ENCODE results near the gene CELSR1.

The CELSR1 gene

GRCh38 chr22:46357711-46358520 lies 179.5 kb downstream of the CELSR1 start:
- DNase-seq, result no peak

GRCh38 chr22:46356496-46357480 lies 180.6 kb downstream of the CELSR1 start:
- no peak for DNase-seq

DNA sequence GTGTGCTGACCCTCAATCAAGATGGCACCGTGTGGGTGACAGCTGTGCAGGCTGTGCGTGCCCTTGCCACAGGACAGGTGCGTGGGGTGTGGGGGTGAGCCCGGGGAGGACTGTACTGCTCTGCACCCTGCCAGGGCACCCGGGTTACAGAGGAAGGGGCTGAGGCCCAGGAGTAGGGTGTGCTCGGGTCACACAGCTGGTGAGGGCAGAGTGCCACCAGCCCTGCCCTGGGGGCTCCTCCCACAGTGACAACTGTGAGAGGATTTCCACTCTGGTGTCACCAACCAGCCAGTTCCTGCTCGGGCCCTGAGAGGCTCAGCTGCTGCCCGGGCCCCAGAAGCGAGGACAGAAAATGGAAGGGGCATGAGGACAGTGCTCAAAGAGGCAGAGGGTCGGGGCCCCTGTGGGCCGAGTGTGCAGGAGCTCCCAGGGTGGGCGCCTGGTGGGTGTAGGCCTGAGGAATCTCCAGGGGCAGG lies 181.4 kb downstream of the CELSR1 start:
- DNase-seq, result no peak

DNA sequence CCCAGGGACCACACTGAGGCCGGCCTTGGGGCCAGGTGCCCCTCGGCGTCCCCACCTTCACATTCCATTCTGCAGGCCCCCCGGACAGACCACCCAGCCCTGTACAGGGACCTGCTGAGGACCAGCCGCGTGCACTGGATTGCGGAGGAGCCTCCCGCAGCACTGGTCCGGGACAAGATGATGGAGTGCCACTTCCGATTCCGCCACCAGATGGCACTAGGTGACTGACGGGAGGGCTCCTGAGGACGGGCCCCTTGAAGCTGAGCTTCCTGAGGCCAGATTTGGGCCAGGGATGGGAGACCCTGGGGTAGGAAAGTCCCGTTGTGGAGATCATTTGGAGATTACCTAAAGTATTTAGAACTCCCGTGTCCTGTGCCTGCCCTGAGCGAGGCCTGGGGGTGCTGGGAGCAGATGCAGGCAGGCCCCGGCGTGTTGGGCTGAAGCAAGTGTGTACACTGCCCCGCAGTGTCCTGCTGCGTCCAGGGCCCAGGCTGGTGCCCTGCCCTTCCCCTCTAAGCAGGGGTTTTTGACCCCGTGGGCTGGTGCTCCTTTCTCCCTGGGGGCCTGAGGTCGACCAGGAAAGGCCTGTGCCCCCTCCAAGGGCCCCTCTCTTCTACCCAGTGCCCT lies 181.9 kb downstream of the CELSR1 start:
- no peak for DNase-seq

DNA sequence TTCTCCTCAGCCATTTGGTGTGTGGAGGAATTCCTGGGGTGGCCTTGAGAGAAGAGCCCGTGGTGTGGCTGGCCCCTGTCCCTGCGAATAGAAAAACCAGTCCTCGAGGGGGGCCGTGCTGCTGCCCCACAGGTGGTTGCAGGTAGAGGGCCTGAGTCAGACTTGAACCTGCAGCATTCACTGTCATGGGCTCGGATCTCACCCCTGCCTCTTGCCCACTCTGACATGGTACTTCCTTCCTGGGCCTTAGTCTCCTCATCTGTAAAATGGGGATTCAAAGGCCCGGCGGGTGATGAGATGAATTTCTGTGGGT lies 182.5 kb downstream of the CELSR1 start:
- DNase-seq, result no peak

- no peak for DNase-seq
Observed at GRCh38 chr22:46354176-46354992, 183.0 kb downstream of the CELSR1 start.

DNA sequence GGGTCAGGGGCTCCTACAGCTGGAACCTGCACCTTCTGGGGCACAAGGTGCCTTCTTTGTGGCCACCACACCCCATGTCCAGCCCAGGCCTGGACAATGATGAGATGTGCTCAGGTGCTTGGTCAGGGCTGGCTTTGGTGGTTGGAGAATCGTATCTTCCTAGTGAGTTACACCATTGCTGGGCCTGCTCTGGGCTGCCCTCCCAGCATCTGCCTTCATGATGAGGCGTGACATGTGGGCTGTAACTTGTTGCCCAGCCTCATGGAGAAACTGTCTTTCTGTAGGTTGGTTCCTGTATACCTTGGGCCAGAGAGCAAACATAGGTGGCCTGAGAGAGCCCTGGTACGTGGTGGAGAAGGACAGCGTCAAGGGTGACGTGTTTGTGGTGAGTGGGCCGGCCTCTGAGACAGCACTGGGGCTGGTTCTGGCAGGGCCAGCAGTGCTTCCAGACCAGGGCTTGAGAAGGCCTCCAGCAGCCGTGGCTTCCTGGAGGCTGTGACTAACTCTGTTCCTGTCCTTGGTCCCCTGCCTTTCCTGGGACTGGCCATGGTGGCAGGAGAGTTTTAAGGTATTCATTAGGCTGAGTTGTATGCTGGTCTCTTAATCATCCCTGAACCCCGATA lies 183.8 kb downstream of the CELSR1 start:
- no peak for DNase-seq

DNA sequence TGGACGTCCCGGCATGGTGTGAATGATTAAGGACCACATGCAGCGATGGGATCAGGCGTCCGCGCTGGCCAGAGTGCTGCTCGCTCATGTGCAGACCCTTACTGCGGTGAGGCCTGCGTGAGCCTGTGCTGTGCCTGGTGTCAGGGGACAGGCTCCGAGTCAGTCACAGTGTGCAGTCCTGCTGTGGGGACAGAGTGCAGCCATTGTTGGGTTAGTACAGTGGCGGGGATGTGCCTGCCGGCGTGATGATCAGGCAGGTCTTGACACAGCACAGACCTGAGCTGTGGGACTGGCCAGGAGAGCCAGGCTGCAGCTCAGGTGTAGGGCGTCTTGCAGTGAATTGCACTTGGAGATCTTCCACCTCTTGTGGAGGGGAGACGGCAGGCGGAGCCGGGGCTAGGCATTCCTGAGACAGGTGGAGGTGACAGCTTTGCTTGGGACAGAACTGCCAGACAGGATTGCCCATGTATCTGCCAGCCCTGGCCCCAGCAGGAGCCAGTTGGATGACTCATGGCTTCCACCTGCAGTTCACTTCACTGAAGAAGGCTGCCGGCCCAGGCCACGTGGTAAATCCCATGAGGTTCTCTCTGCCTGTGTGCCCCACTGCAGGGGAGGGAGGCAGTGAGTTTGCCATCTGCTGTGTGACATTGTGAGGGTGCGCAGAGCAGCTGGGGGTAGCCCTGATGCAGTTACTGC lies 184.6 kb downstream of the CELSR1 start:
- no peak for DNase-seq

DNA sequence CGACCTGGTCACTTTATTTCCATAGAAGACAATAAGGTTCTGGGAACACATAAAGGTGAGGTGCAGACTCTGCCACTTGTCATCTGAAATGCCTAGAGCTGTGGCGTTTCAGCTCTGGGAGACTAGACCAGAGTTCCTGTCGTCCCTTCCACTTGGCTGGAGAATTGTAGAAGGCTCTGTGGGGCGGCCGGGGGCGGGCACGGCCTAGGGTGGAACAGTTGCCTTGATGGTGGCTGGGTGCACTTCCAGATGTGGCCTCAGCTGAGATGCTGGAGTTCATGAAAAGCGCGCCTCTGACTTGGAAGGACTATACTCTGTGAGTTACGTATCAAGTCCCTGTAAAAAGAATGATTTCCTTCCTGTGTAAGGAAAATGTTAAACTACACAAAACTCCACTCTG lies 185.1 kb downstream of the CELSR1 start:
- no peak for DNase-seq

DNA sequence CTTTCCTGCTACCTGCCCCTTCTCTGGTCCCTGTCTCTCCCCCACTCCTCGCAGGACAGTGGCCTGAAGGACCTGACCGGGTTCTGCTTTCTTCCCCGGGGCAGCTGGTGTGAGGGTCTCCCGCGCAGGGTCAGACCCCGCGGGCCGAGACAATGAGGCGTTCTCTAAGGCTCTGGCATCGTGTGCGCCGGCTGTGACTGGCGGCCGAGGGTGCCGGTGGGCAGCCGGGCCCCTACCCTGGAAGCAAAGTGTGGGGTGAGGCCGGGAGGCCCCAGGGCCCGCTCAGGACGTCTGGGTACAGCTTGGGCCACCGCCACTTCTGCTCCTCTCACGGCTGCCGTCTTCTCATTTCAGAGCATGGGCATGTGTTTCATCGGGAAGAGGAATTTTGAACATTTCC lies 185.7 kb downstream of the CELSR1 start:
- no peak for DNase-seq

DNA sequence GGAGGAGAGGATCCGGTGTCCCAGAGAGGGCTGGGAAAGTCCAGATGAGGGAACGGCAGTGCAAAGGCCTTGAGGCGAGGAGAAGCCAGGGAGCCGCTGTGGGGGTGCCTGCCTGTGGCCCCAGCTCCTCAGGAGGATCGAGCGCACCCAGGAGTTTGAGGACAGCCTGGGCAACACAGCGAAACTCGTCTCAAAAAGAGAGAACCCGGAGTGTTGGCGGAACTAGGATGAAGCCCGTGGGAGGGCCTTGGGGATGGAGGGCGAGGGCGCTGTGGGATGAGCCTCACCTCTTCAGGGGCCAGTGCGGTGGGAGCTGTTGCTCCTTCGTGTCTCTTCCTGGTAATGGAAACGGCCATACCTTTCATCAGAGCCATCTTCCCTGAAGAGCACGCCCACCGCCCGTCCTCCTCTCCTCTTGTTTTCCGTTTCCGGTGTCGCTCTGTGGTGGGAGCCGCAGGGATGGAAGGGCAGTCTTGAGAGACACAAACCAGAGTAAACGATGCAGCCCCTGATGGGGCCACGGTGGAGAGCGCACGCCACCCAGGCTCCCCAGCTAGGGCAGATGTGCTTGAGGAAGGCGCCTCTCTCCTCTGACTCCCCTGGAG lies 186.2 kb downstream of the CELSR1 start:
- DNase-seq, result no peak

DNA sequence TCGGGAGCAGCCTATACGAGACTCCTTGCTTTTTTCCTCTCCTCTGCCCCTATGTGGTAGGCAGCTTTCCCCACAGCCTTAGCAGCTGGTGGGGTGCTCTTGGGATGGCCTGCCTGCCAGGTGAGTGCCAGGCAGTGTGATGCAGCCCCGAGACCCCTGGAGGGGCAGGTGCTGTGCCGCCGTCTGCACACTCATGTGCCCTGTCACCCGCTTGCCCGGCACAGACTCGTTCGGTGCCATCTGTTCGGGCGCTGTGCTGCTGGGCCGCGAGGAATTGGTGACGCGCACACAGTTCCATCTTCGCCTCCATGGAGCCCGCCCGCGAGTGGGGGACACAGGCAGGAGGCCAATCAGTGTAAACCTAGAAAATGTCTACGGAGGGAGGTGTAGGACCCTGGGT lies 186.8 kb downstream of the CELSR1 start:
- DNase-seq, result no peak

DNA sequence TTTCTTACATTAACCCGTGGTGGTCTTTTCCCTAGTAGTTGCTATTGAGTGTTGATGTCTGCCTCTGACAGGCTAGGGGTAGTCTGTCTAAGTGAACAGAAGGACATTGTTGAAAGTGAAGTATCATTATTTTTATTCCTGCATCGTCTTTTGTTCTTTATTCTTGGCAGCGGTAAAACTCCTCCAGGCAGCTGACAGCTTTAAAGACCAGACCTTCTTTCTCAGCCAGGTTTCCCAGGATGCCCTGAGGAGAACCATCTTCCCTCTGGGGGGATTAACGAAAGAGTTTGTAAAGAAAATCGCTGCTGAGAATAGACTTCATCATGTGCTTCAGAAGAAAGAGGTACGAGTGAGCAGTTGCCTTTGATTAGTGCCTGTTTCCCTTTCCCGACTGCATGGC lies 187.3 kb downstream of the CELSR1 start:
- DNase-seq, result no peak

DNA sequence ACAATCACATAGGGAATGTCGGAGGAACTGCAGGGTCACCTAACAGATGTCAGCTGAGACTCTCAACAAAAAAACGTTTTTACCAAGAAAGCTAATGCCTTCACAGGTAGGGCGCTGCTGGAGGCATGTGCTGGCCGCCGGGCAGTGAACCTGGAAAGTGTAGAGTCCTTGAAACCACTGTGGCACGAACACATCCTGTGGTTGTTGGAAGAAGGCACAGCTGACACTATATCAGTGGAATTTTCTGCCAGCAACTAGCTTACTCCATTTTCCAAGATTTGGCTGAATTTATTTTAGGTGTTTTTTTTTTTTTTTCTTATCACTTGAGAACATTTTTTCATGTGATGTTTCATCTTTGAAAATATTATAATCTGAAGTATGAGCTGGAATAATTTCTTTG lies 187.7 kb downstream of the CELSR1 start:
- no peak for DNase-seq

- DNase-seq, result no peak
Observed at GRCh38 chr22:46349238-46349637, 188.2 kb downstream of the CELSR1 start.

DNA sequence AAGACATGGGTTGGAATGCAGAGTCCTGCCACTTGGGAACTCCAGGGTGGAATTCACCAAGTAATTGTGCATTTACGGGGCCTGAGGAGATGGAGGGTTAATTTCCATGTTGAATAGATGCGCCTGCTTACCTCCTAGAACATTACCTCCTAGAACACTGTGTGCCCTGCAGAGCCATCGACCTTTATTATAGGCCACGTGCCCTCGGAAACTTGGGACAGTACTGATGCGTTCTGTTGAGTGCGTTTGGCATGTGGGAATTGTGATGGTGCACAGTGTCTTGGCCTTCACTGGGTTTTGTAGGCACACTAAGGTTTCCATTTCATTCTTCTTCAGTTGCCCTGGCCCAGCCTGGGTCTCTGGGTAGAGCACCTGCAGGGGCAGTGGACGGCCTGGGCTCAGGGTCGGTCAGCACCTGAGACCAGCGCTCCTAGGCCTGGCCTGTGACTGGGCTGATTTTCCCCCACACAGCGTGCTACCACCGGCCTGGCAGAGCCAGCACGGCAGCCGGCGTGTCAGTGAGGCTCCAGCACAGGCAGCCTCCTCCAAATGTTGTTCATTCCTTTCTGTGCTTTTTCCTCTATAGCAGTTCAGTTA lies 189.2 kb downstream of the CELSR1 start:
- no peak for DNase-seq

- no peak for DNase-seq
Observed at GRCh38 chr22:46347646-46348045, 189.8 kb downstream of the CELSR1 start.

GRCh38 chr22:46346680-46347405 lies 190.6 kb downstream of the CELSR1 start:
- DNase-seq, result no peak

DNA sequence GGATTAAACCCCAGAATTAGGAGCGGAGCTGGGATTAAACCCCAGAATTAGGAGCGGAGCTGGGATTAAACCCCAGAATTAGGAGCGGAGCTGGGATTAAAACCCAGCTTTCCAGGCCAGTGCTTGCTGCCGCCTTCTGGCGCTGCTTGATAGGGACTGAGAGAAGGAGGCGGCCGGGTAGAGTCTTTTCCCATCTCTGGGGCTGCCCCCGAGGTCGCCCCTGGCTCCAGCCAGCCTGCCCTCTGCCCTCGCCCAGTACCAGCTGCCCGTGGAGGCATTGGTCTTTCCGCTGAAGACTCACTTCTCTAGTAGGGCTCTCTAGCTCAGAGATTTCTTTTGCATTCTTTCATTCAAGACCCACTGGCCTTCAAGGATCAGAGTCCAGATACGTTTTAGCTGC lies 196.7 kb downstream of the CELSR1 start:
- DNase-seq, result no peak

DNA sequence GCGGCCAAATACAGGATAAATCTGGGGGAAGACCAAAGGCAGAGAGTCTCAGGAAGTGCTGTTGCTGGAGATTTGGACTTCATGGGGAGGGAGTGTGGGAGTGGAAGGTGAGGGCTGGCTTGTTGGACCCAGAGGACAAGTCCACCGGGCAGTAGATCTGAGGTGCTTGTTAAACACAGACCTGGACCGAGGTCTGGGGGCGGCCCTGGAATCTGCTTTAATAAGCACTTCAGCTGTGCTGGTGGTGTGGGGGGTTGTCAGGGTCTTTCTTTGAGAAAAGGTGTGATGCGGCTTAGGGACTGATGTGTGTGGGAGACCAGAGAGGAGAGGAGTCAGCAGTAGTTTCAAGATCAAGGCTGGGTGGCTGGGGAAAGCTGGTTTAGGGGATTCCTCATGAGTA lies 197.5 kb downstream of the CELSR1 start:
- no peak for DNase-seq

Measured in NCI-H1092 (cell line).